ENCODE measurements around the gene SGCG. TPM values are rescaled to one million over a fixed set of nuclear protein-coding genes. Genes with fewer than 3 reads are reported as not detected.

SGCG gene
- total and polyA plus RNA-seq, 3 experiments from 2014 or later, result not detected

DNA sequence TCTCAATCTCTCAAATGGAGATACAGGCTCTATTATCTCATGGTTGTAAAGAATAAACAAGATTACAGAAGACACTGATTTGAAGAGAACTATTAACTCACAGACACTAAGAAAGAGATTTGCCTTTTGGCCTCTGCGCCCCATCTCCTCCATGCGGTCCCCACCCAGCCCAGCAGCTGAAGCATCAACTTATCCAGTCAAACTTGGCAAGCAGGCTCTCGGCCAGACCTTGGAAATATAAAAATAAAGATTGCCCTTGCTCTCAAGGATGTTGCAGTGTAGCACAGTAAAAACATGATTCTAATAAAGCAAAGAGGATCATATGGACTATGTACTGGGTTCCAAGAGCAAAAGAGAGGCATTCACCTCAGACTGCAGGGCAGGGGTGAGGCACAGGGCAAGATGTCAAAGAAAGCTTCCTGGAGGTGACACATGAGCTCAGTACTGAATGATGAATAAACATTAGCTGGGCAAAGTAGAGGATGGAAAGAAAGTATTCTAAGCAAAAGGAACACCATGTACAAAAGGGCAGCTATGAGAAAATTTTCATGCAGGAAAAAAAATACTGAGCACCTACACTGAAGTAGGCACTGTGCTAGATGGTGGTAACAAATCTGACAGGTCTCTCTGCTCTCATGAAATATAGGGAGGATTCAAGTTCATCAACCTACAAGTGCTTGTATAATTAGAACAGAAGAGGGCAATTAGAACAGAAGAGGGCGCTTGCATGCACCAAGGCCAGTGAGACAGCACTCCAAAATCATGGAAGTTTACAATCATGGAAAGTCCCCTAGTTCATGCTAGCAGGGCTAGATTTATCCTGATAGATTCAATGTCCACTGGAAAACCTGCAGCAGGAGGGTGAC lies 167.7 kb downstream of the SGCG start:
- Mint-ChIP-seq H3K36me3 (peaks cover 60 to 85% (median 73%) of the 10 kb centered on the region in 3 donors), H3K27me3 (no peaks in the 10 kb centered on the region), H3K4me1 (peaks cover 8 to 42% (median 32%) of the 10 kb centered on the region in 3 donors), H3K9me3 (no peaks in the 10 kb centered on the region), H3K27ac (peak overlapping the region in 1 of 8 donors; percentile 79), H3K4me3 (no peak overlapping the region)
- Histone ChIP-seq H3K4me3 (ENCODE audit: low read length) (no peak overlapping the region), H3K9me3 (ENCODE audit: low read length) (no peaks in the 10 kb centered on the region), H3K27me3 (ENCODE audit: insufficient read depth, low read length, poor library complexity, severe bottlenecking) (no peaks in the 10 kb centered on the region), H3K27ac (ENCODE audit: low read depth, low read length) (no peak overlapping the region), H3K36me3 (ENCODE audit: insufficient read depth, low read length) (peaks cover 14% of the 10 kb centered on the region), H3K4me1 (ENCODE audit: insufficient read depth, low read length) (no peaks in the 10 kb centered on the region)
- ChIA-PET POLR2A (no interaction called here), CTCF (interaction anchor here (1.4 kb wide), 1 partner anchor 13 kb away, joined by 5 read pairs; no protein-coding TSS in a partner anchor)
- DNase-seq, result no peak

- Histone ChIP-seq H3K36me3 (ENCODE audit: insufficient read depth, low read length) (peaks cover 14% of the 10 kb centered on the region), H3K9me3 (ENCODE audit: low read length) (no peaks in the 10 kb centered on the region), H3K27me3 (ENCODE audit: insufficient read depth, low read length, poor library complexity, severe bottlenecking) (no peaks in the 10 kb centered on the region), H3K4me3 (ENCODE audit: low read length) (no peak overlapping the region), H3K4me1 (ENCODE audit: insufficient read depth, low read length) (no peaks in the 10 kb centered on the region), H3K27ac (ENCODE audit: low read depth, low read length) (no peak overlapping the region)
- Mint-ChIP-seq H3K27me3 (no peaks in the 10 kb centered on the region), H3K27ac (no peak overlapping the region), H3K36me3 (peaks cover 57 to 83% (median 70%) of the 10 kb centered on the region in 3 donors), H3K4me3 (no peak overlapping the region), H3K9me3 (no peaks in the 10 kb centered on the region), H3K4me1 (peaks cover 8 to 42% (median 32%) of the 10 kb centered on the region in 3 donors)
- DNase-seq, result no peak
- ChIA-PET POLR2A (no interaction called here), CTCF (interaction anchor here (1.4 kb wide), 2 partner anchors 13 to 23 kb away, joined by 3 to 5 read pairs; no protein-coding TSS in a partner anchor)
Observed at GRCh38 chr13:23349161-23349897, 168.6 kb downstream of the SGCG start.

DNA sequence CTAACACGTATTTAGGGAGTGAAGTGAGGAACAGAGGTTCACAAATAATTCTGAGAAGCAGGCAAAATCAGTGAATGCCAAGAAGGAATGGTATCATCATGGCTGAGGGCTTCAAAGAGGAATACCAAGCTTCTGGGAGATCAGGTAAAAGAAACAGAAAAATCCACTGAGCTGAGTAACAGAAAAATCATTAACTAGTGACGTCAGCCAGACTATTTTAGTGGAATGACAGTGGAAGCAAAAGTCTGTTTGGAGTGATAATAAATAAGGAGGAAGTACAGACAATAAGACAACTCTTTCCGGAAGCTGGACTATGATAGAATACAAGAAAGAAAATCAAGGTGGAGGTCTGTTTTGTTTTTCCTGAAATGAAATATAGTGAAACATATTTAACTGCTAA lies 169.2 kb downstream of the SGCG start:
- ChIA-PET POLR2A (no interaction called here), CTCF (interaction anchor here (1.4 kb wide), 2 partner anchors 12 to 24 kb away, joined by 3 to 5 read pairs; no protein-coding TSS in a partner anchor)
- H3K4me1 Mint-ChIP-seq, result peaks cover 6 to 45% (median 35%) of the 10 kb centered on the region in 3 donors
- no peak overlapping the region for H3K27ac ChIP-seq (ENCODE audit: low read depth, low read length)
- H3K4me3 ChIP-seq (ENCODE audit: low read length), result no peak overlapping the region
- H3K36me3 ChIP-seq (ENCODE audit: insufficient read depth, low read length), result peaks cover 14% of the 10 kb centered on the region
- no peaks in the 10 kb centered on the region for H3K27me3 ChIP-seq (ENCODE audit: insufficient read depth, low read length, poor library complexity, severe bottlenecking)
- DNase-seq, result no peak
- no peaks in the 10 kb centered on the region for H3K9me3 ChIP-seq (ENCODE audit: low read length)
- peaks cover 59 to 85% (median 69%) of the 10 kb centered on the region in 3 donors for H3K36me3 Mint-ChIP-seq
- H3K4me3 Mint-ChIP-seq, result no peak overlapping the region
- H3K27me3 Mint-ChIP-seq, result no peaks in the 10 kb centered on the region
- no peaks in the 10 kb centered on the region for H3K9me3 Mint-ChIP-seq
- no peaks in the 10 kb centered on the region for H3K4me1 ChIP-seq (ENCODE audit: insufficient read depth, low read length)
- H3K27ac Mint-ChIP-seq, result no peak overlapping the region

DNA sequence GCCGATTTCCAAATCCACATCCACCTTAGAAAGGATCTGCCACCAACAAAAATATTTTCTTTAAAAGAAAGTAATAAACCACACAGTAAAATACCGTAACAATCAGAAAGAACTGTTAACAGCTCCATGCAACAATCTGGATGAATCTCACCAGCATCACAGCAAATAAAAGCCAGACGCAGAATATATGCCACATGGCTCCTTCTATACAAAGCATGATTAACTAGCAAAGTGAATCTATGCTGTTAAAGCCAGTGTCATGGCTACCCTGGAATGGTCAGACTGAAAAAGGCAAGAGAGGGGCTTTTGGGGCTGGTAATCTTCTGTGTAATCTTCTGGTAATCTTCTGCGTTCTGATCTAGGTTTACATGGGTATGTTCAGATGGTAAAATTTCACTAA lies 171.4 kb downstream of the SGCG start:
- CTCF ChIA-PET, result no interaction called here
- peak overlapping the region in 1 of 8 donors; percentile 35 for H3K27ac Mint-ChIP-seq

DNA sequence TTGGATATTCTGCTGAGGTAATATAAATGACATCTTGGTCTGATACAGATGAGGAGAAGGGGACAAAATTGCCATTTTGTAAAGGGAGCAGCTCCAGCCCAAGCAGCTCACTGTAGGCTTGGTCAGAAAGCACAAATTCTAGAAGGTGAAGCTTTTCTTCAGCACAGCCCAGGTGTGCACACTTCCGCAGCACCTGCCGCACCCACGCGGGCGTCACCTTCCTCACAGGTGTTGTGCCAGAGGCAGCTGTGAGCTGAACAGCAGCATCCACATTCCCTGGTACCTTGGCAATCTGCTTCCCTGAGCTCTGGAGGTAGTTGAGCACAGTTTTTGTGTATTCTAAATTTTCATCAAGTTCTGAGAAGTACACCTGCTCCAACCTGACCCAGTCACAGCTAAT lies 173.7 kb downstream of the SGCG start:
- Histone ChIP-seq H3K4me3 (ENCODE audit: low read length) (no peak overlapping the region), H3K4me1 (ENCODE audit: insufficient read depth, low read length) (no peaks in the 10 kb centered on the region), H3K9me3 (ENCODE audit: low read length) (no peaks in the 10 kb centered on the region), H3K27me3 (ENCODE audit: insufficient read depth, low read length, poor library complexity, severe bottlenecking) (no peaks in the 10 kb centered on the region), H3K36me3 (ENCODE audit: insufficient read depth, low read length) (peaks cover 31% of the 10 kb centered on the region), H3K27ac (ENCODE audit: low read depth, low read length) (no peak overlapping the region)
- H3K4me3 Mint-ChIP-seq, result no peak overlapping the region
- H3K27ac Mint-ChIP-seq, result peak overlapping the region in 1 of 8 donors; percentile 36
- H3K27me3 Mint-ChIP-seq, result no peaks in the 10 kb centered on the region
- peaks cover 3 to 23% (median 22%) of the 10 kb centered on the region in 3 donors for H3K4me1 Mint-ChIP-seq
- H3K36me3 Mint-ChIP-seq, result peaks cover 34 to 80% (median 38%) of the 10 kb centered on the region in 3 donors
- CTCF ChIA-PET, result no interaction called here
- POLR2A ChIA-PET, result no interaction called here
- H3K9me3 Mint-ChIP-seq, result no peaks in the 10 kb centered on the region
- DNase-seq, result no peak

More for the DNA sequence above, 171.4 kb downstream of the SGCG start:
- no peak for DNase-seq
- Histone ChIP-seq H3K36me3 (ENCODE audit: insufficient read depth, low read length) (peaks cover 28% of the 10 kb centered on the region), H3K4me3 (ENCODE audit: low read length) (no peak overlapping the region), H3K4me1 (ENCODE audit: insufficient read depth, low read length) (no peaks in the 10 kb centered on the region), H3K27me3 (ENCODE audit: insufficient read depth, low read length, poor library complexity, severe bottlenecking) (no peaks in the 10 kb centered on the region), H3K9me3 (ENCODE audit: low read length) (no peaks in the 10 kb centered on the region), H3K27ac (ENCODE audit: low read depth, low read length) (no peak overlapping the region)
- no peaks in the 10 kb centered on the region for H3K27me3 Mint-ChIP-seq
- no peak overlapping the region for H3K4me3 Mint-ChIP-seq
- H3K36me3 Mint-ChIP-seq, result peaks cover 51 to 89% (median 60%) of the 10 kb centered on the region in 3 donors
- POLR2A ChIA-PET, result no interaction called here
- H3K9me3 Mint-ChIP-seq, result no peaks in the 10 kb centered on the region
- H3K4me1 Mint-ChIP-seq, result peaks cover 3 to 41% (median 32%) of the 10 kb centered on the region in 3 donors

GRCh38 chr13:23356368-23356767 lies 175.6 kb downstream of the SGCG start:
- no peak overlapping the region for H3K27ac Mint-ChIP-seq
- Histone ChIP-seq H3K4me3 (ENCODE audit: low read length) (no peak overlapping the region), H3K36me3 (ENCODE audit: insufficient read depth, low read length) (peaks cover 26% of the 10 kb centered on the region), H3K4me1 (ENCODE audit: insufficient read depth, low read length) (no peaks in the 10 kb centered on the region), H3K9me3 (ENCODE audit: low read length) (no peaks in the 10 kb centered on the region), H3K27ac (ENCODE audit: low read depth, low read length) (no peak overlapping the region), H3K27me3 (ENCODE audit: insufficient read depth, low read length, poor library complexity, severe bottlenecking) (no peaks in the 10 kb centered on the region)
- H3K4me1 Mint-ChIP-seq, result peaks cover 8 to 20% (median 18%) of the 10 kb centered on the region in 3 donors
- no peaks in the 10 kb centered on the region for H3K9me3 Mint-ChIP-seq
- no peaks in the 10 kb centered on the region for H3K27me3 Mint-ChIP-seq
- ChIA-PET CTCF (no interaction called here), POLR2A (no interaction called here)
- H3K36me3 Mint-ChIP-seq, result peaks cover 22 to 79% (median 26%) of the 10 kb centered on the region in 3 donors
- no peak overlapping the region for H3K4me3 Mint-ChIP-seq
- DNase-seq, result no peak

DNA sequence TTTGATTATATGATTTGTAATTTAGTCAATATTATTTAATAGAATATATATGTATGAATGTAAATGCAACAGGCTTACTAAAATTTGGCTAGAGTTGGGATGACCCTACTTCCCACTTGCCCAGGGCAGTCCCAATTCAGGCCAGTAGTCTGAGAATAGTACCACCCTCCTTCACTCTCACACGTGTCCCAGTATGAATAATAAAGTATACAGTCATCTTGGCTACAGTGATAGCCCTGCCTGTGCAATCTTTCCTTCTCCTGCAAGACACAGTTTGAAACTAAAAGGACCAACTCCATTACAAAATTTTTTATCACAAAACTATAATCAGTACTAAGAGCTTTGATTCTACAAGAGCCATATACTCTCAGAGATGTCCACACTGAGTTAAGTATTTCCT lies 176.6 kb downstream of the SGCG start:
- Histone ChIP-seq H3K4me1 (ENCODE audit: insufficient read depth, low read length) (no peaks in the 10 kb centered on the region), H3K27ac (ENCODE audit: low read depth, low read length) (no peak overlapping the region), H3K4me3 (ENCODE audit: low read length) (no peak overlapping the region), H3K27me3 (ENCODE audit: insufficient read depth, low read length, poor library complexity, severe bottlenecking) (no peaks in the 10 kb centered on the region), H3K36me3 (ENCODE audit: insufficient read depth, low read length) (peaks cover 26% of the 10 kb centered on the region), H3K9me3 (ENCODE audit: low read length) (no peaks in the 10 kb centered on the region)
- Mint-ChIP-seq H3K27ac (peak overlapping the region in 3 of 8 donors; percentile 12 to 55 (median 18)), H3K9me3 (no peaks in the 10 kb centered on the region), H3K4me1 (peaks cover 7 to 15% (median 13%) of the 10 kb centered on the region in 3 donors), H3K4me3 (no peak overlapping the region), H3K27me3 (no peaks in the 10 kb centered on the region), H3K36me3 (peaks cover 18 to 79% (median 18%) of the 10 kb centered on the region in 3 donors)
- POLR2A ChIA-PET, result no interaction called here
- no peak for DNase-seq
- CTCF ChIA-PET, result no interaction called here

DNA sequence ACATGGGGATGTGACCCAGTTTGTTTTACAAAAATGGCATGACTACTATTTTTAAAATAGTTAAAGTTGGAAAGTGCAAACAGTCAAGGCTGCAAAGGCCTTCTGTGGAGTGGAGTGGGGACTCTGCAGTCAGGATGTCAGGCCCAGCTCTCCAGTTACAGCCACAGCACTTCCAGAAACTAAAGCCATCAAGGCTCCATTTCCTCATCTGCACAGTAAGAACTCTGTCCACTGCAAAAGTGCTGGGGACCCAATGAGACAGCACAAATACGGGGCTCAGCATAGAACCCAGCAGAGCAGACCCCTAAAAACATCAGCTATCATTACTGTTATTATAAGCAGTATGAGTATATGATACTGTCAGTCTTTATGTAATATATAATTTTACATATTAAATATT lies 179.1 kb downstream of the SGCG start:
- peaks cover 37% of the 10 kb centered on the region for H3K36me3 ChIP-seq (ENCODE audit: insufficient read depth, low read length)
- Mint-ChIP-seq H3K4me1 (peaks cover 2 to 8% (median 5%) of the 10 kb centered on the region in 3 donors), H3K36me3 (peaks cover 8 to 78% (median 17%) of the 10 kb centered on the region in 3 donors), H3K27me3 (no peaks in the 10 kb centered on the region), H3K27ac (no peak overlapping the region), H3K9me3 (no peaks in the 10 kb centered on the region), H3K4me3 (no peak overlapping the region)
- H3K9me3 ChIP-seq (ENCODE audit: low read length), result no peaks in the 10 kb centered on the region
- no peaks in the 10 kb centered on the region for H3K4me1 ChIP-seq (ENCODE audit: insufficient read depth, low read length)
- no peak for DNase-seq
- no peak overlapping the region for H3K4me3 ChIP-seq (ENCODE audit: low read length)
- POLR2A ChIA-PET, result no interaction called here
- CTCF ChIA-PET, result no interaction called here
- H3K27ac ChIP-seq (ENCODE audit: low read depth, low read length), result no peak overlapping the region
- no peaks in the 10 kb centered on the region for H3K27me3 ChIP-seq (ENCODE audit: insufficient read depth, low read length, poor library complexity, severe bottlenecking)

Measured in CD8-positive, alpha-beta memory T cell (primary cell).